ENCODE measurements around the gene DPCD.
"Not testable (repeated sequence)": the region's sequence is repeated elsewhere in the genome, so short reads cannot be mapped to it uniquely, and the experiment has no call there.

DPCD gene

GRCh38 chr10:101585841-101586240 is 2.3 kb upstream of the DPCD start:
- DNase-seq (ENCODE audit: low read depth) = no peak

- DNase-seq (ENCODE audit: low read depth) = peak; percentile 70
These were observed 758 bp downstream of the DPCD start for GRCh38 chr10:101588879-101589278.

GRCh38 chr10:101593331-101593730 is 5.2 kb downstream of the DPCD start:
- DNase-seq (ENCODE audit: low read depth) = not testable (repeated sequence)

- no peak for DNase-seq (ENCODE audit: low read depth)
These were observed 7.7 kb downstream of the DPCD start for GRCh38 chr10:101595591-101596433.

GRCh38 chr10:101597091-101597900 is 9.2 kb downstream of the DPCD start:
- no peak for DNase-seq (ENCODE audit: low read depth)

- DNase-seq (ENCODE audit: low read depth) = no peak
These were observed 13.4 kb downstream of the DPCD start for GRCh38 chr10:101601541-101601940.

GRCh38 chr10:101602761-101603398 is 14.8 kb downstream of the DPCD start:
- DNase-seq (ENCODE audit: low read depth) = peak; percentile 58

GRCh38 chr10:101607124-101607523 is 19.0 kb downstream of the DPCD start:
- no peak for DNase-seq (ENCODE audit: low read depth)

GRCh38 chr10:101609481-101609880 is 21.4 kb downstream of the DPCD start:
- peak; percentile 7 for DNase-seq (ENCODE audit: low read depth)

GRCh38 chr10:101611096-101611905 is 23.2 kb downstream of the DPCD start:
- DNase-seq (ENCODE audit: low read depth) = no peak

- DNase-seq (ENCODE audit: low read depth) = no peak
These were observed 24.0 kb downstream of the DPCD start for GRCh38 chr10:101612086-101612485.

- no peak for DNase-seq (ENCODE audit: low read depth)
These were observed 24.8 kb downstream of the DPCD start for GRCh38 chr10:101612872-101613271.

GRCh38 chr10:101613646-101614045 is 25.5 kb downstream of the DPCD start:
- no peak for DNase-seq (ENCODE audit: low read depth)

GRCh38 chr10:101614663-101615524 is 26.8 kb downstream of the DPCD start:
- DNase-seq (ENCODE audit: low read depth) = no peak

- peak; percentile 8 for DNase-seq (ENCODE audit: low read depth)
These were observed 27.5 kb downstream of the DPCD start for GRCh38 chr10:101615525-101616116.

GRCh38 chr10:101616415-101617101 is 28.4 kb downstream of the DPCD start:
- no peak for DNase-seq (ENCODE audit: low read depth)

- no peak for DNase-seq (ENCODE audit: low read depth)
These were observed 29.1 kb downstream of the DPCD start for GRCh38 chr10:101617102-101617823.

- DNase-seq (ENCODE audit: low read depth) = no peak
These were observed 29.9 kb downstream of the DPCD start for GRCh38 chr10:101617824-101618568.

All from amniotic epithelial cell (primary cell).